C4-2B (cell line): ENCODE measurements around the gene RAB40B.

ENCODE experiments used
- CTCF ChIP-seq: fragments of 450-650 bp; conservative IDR thresholded peaks from 2 replicates; pipeline ENCODE4 v1.5.1; 2017; ENCODE audit warnings: mild to moderate bottlenecking
- ZFX ChIP-seq: fragments of 450-650 bp; IDR thresholded peaks from 2 replicates; pipeline ENCODE4 v1.6.1; 2017

- TF ChIP-seq CTCF = no peak
- no peak for TF ChIP-seq ZFX
Measured at GRCh38 chr17:82663381-82664275, 34.9 kb downstream of the RAB40B start.
